Memory B cell (primary cell): ENCODE results near the gene URGCP.

ENCODE experiments used
- ATAC-seq: fragments of 150-1000 bp; cut with Tn5 transposase; 2 replicates; pipeline ENCODE4 v1.10.0; 2021; ENCODE audit warnings: low read depth, mild to moderate bottlenecking, moderate library complexity
- DNase-seq, 2 donors: peaks; one replicate each; pipeline ENCODE4 v3.0.0; 2022; ENCODE audit warnings: low spot score in 2 of 2
- H3K27ac Mint-ChIP-seq: one replicate; pipeline ENCODE4 v1.8.0; 2022; ENCODE audit warnings: mild to moderate bottlenecking, moderate library complexity, mixed read lengths
- H3K27me3 Mint-ChIP-seq: one replicate; pipeline ENCODE4 v1.8.0; 2022; ENCODE audit warnings: mixed read lengths
- H3K36me3 Mint-ChIP-seq: one replicate; pipeline ENCODE4 v1.8.0; 2022; ENCODE audit warnings: mild to moderate bottlenecking, mixed read lengths
- H3K4me1 Mint-ChIP-seq: one replicate; pipeline ENCODE4 v1.8.0; 2022; ENCODE audit warnings: mixed read lengths
- H3K4me3 Mint-ChIP-seq: one replicate; pipeline ENCODE4 v1.8.0; 2022; ENCODE audit warnings: mild to moderate bottlenecking, moderate library complexity, mixed read lengths
- H3K9me3 Mint-ChIP-seq: one replicate; pipeline ENCODE4 v1.8.0; 2022; ENCODE audit warnings: mixed read lengths

The URGCP gene

GRCh38 chr7:43931346-43931745 is 24.9 kb upstream of the URGCP start:
- H3K27ac Mint-ChIP-seq, result no peak overlapping the region
- peaks cover 4% of the 10 kb centered on the region for H3K36me3 Mint-ChIP-seq
- no peak for DNase-seq

GRCh38 chr7:43929529-43930457 is 23.4 kb upstream of the URGCP start:
- Mint-ChIP-seq H3K27ac (no peak overlapping the region), H3K4me3 (no peak overlapping the region), H3K9me3 (no peaks in the 10 kb centered on the region), H3K27me3 (no peaks in the 10 kb centered on the region), H3K36me3 (peaks cover 4% of the 10 kb centered on the region), H3K4me1 (peaks cover 12% of the 10 kb centered on the region)
- DNase-seq (no peak), ATAC-seq (no peak)

More at GRCh38 chr7:43931346-43931745, 24.9 kb upstream of the URGCP start:
- H3K4me3 Mint-ChIP-seq, result no peak overlapping the region
- H3K4me1 Mint-ChIP-seq, result peaks cover 7% of the 10 kb centered on the region
- no peaks in the 10 kb centered on the region for H3K27me3 Mint-ChIP-seq
- H3K9me3 Mint-ChIP-seq, result no peaks in the 10 kb centered on the region
- ATAC-seq, result no peak

GRCh38 chr7:43927810-43928209 is 21.4 kb upstream of the URGCP start:
- Mint-ChIP-seq H3K9me3 (no peaks in the 10 kb centered on the region), H3K27ac (no peak overlapping the region), H3K36me3 (peaks cover 7% of the 10 kb centered on the region), H3K4me1 (peaks cover 17% of the 10 kb centered on the region), H3K4me3 (no peak overlapping the region), H3K27me3 (no peaks in the 10 kb centered on the region)
- ATAC-seq (no peak), DNase-seq (no peak)

GRCh38 chr7:43926798-43927123 is 20.4 kb upstream of the URGCP start:
- H3K4me3 Mint-ChIP-seq, result peak overlapping the region; percentile 95
- H3K27ac Mint-ChIP-seq, result peak overlapping the region; percentile 97
- peaks cover 19% of the 10 kb centered on the region for H3K4me1 Mint-ChIP-seq
- peaks cover 9% of the 10 kb centered on the region for H3K36me3 Mint-ChIP-seq
- peak; percentile 5 for ATAC-seq
- DNase-seq, result no peak
- H3K27me3 Mint-ChIP-seq, result no peaks in the 10 kb centered on the region
- H3K9me3 Mint-ChIP-seq, result no peaks in the 10 kb centered on the region

- peak within 1 kb of the TSS; percentile 97 for H3K27ac Mint-ChIP-seq
- DNase-seq, result peak; percentile 88 to 91
- no peaks in the 10 kb centered on the region for H3K27me3 Mint-ChIP-seq
- H3K4me3 Mint-ChIP-seq, result peak within 1 kb of the TSS; percentile 95
- ATAC-seq, result peak; percentile 86
- H3K9me3 Mint-ChIP-seq, result no peaks in the 10 kb centered on the region
- peaks cover 9% of the 10 kb centered on the region for H3K36me3 Mint-ChIP-seq
- H3K4me1 Mint-ChIP-seq, result peaks cover 19% of the 10 kb centered on the region
These were observed 19.8 kb upstream of the URGCP start, which contains the start of gene UBE2D4 for GRCh38 chr7:43925984-43926797. Gene UBE2D4, plus strand, starts transcription at chr7:43926436. Its CDS starts 97 bp downstream, at chr7:43926533.

- H3K9me3 Mint-ChIP-seq, result no peaks in the 10 kb centered on the region
- no peak overlapping the region for H3K4me3 Mint-ChIP-seq
- peaks cover 11% of the 10 kb centered on the region for H3K36me3 Mint-ChIP-seq
- DNase-seq (no peak), ATAC-seq (no peak)
- H3K4me1 Mint-ChIP-seq, result peaks cover 17% of the 10 kb centered on the region
- no peaks in the 10 kb centered on the region for H3K27me3 Mint-ChIP-seq
- no peak overlapping the region for H3K27ac Mint-ChIP-seq
These were observed 16.3 kb upstream of the URGCP start for GRCh38 chr7:43922726-43923125.

- Mint-ChIP-seq H3K4me3 (no peak overlapping the region), H3K27ac (no peak overlapping the region), H3K9me3 (no peaks in the 10 kb centered on the region), H3K27me3 (no peaks in the 10 kb centered on the region), H3K4me1 (peaks cover 14% of the 10 kb centered on the region), H3K36me3 (peaks cover 11% of the 10 kb centered on the region)
- DNase-seq, result no peak
- ATAC-seq, result no peak
These were observed 15.0 kb upstream of the URGCP start for GRCh38 chr7:43921423-43921822.

GRCh38 chr7:43915907-43916306 is 9.5 kb upstream of the URGCP start:
- H3K9me3 Mint-ChIP-seq, result no peaks in the 10 kb centered on the region
- no peak overlapping the region for H3K4me3 Mint-ChIP-seq
- no peaks in the 10 kb centered on the region for H3K27me3 Mint-ChIP-seq
- ATAC-seq, result no peak
- no peak overlapping the region for H3K27ac Mint-ChIP-seq
- H3K4me1 Mint-ChIP-seq, result peaks cover 2% of the 10 kb centered on the region
- H3K36me3 Mint-ChIP-seq, result peaks cover 6% of the 10 kb centered on the region
- no peak for DNase-seq

- Mint-ChIP-seq H3K27ac (no peak overlapping the region), H3K36me3 (peaks cover 6% of the 10 kb centered on the region), H3K27me3 (no peaks in the 10 kb centered on the region), H3K4me3 (no peak overlapping the region), H3K4me1 (peaks cover 2% of the 10 kb centered on the region), H3K9me3 (no peaks in the 10 kb centered on the region)
- ATAC-seq (no peak), DNase-seq (no peak)
These were observed 8.4 kb upstream of the URGCP start for GRCh38 chr7:43914795-43915194.

- no peaks in the 10 kb centered on the region for H3K27me3 Mint-ChIP-seq
- H3K9me3 Mint-ChIP-seq, result no peaks in the 10 kb centered on the region
- H3K27ac Mint-ChIP-seq, result peak overlapping the region; percentile 90
- peak; percentile 43 for ATAC-seq
- peaks cover 2% of the 10 kb centered on the region for H3K36me3 Mint-ChIP-seq
- peak; percentile 2 to 29 for DNase-seq
- peaks cover 24% of the 10 kb centered on the region for H3K4me1 Mint-ChIP-seq
- H3K4me3 Mint-ChIP-seq, result peak overlapping the region; percentile 96
These were observed 453 bp downstream of the URGCP start for GRCh38 chr7:43905956-43906330.

- no peak for ATAC-seq
- Mint-ChIP-seq H3K4me1 (peaks cover 24% of the 10 kb centered on the region), H3K27ac (peak overlapping the region; percentile 90), H3K9me3 (no peaks in the 10 kb centered on the region), H3K27me3 (no peaks in the 10 kb centered on the region), H3K4me3 (peak overlapping the region; percentile 96), H3K36me3 (peaks cover 2% of the 10 kb centered on the region)
- DNase-seq, result no peak
These were observed 1.0 kb downstream of the URGCP start for GRCh38 chr7:43905209-43905946.

GRCh38 chr7:43904533-43905208 is 1.7 kb downstream of the URGCP start:
- DNase-seq (no peak), ATAC-seq (no peak)
- Mint-ChIP-seq H3K9me3 (no peaks in the 10 kb centered on the region), H3K27me3 (no peaks in the 10 kb centered on the region), H3K4me1 (peaks cover 24% of the 10 kb centered on the region), H3K36me3 (peaks cover 2% of the 10 kb centered on the region), H3K4me3 (no peak overlapping the region), H3K27ac (peak overlapping the region; percentile 19)

GRCh38 chr7:43902542-43903054 is 3.8 kb downstream of the URGCP start:
- peaks cover 28% of the 10 kb centered on the region for H3K4me1 Mint-ChIP-seq
- H3K9me3 Mint-ChIP-seq, result no peaks in the 10 kb centered on the region
- no peak for ATAC-seq
- H3K4me3 Mint-ChIP-seq, result no peak overlapping the region
- peak overlapping the region; percentile 9 for H3K27ac Mint-ChIP-seq
- no peak for DNase-seq
- H3K36me3 Mint-ChIP-seq, result peaks cover 2% of the 10 kb centered on the region
- no peaks in the 10 kb centered on the region for H3K27me3 Mint-ChIP-seq
